ENCODE measurements around the gene RBM34. TPM values are rescaled to one million over a fixed set of nuclear protein-coding genes. Genes with fewer than 3 reads are reported as not detected.

Gene RBM34
- total RNA-seq, 4 donors from 2014 or later, result 38.7 to 60.0 (median 46.1) TPM

DNA sequence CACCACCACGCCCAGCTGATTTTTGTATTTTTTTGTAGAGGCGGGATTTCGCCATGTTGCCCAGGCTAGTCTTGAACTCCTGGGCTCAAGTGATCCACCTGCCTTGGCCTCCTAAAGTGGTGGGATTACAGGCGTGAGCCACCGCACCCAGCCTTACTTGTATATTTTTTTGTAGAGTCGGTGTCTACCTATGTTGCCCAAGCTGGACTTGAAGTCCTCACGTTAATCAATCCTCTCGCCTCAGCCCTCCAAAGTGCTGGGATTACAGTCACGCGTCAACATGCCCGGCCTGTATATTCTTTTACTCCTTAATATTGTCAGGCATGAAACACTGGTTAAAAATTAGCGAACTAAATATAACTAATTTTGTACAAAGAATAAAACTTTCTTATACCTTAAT, 26.9 kb downstream of the RBM34 start:
- intact Hi-C loops (cut with DNase I; ENCODE audit: low total_unique reads), result no loop called here
- TF ChIP-seq, protein P1, sequence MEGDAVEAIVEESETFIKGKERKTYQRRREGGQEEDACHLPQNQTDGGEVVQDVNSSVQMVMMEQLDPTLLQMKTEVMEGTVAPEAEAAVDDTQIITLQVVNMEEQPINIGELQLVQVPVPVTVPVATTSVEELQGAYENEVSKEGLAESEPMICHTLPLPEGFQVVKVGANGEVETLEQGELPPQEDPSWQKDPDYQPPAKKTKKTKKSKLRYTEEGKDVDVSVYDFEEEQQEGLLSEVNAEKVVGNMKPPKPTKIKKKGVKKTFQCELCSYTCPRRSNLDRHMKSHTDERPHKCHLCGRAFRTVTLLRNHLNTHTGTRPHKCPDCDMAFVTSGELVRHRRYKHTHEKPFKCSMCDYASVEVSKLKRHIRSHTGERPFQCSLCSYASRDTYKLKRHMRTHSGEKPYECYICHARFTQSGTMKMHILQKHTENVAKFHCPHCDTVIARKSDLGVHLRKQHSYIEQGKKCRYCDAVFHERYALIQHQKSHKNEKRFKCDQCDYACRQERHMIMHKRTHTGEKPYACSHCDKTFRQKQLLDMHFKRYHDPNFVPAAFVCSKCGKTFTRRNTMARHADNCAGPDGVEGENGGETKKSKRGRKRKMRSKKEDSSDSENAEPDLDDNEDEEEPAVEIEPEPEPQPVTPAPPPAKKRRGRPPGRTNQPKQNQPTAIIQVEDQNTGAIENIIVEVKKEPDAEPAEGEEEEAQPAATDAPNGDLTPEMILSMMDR (IDR thresholded peaks at IDR 0.05), result no peak
- no peak for TF ChIP-seq POLR2A (IDR thresholded peaks at IDR 0.05)
- 96 to 98% methylated on average over 12 of the region's 12 CpGs for WGBS, 2 donors
- no peak overlapping the region for H3K4me3 ChIP-seq (ENCODE audit: low read depth, poor library complexity, severe bottlenecking)
- no peak for DNase-seq (ENCODE audit: low spot score in 2 of 2)

DNA sequence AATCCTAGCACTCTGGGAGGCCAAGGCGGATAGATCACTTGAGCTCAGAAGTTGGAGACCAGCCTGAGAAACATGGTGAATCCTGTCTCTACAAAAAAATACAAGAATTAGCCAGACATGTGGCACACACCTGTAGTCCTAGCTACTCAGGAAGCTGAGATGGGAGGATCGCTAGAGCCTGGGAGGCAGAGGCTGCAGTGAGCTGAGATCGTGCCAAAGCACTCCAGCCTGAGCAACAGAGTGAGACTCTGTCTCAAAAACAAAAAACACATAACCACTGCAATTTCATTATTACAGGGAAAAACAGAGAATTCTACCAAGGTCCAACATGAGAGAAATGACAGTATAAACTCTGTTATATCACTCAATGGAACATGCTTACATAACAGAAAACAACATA, 28.0 kb downstream of the RBM34 start:
- no peak for DNase-seq (ENCODE audit: low spot score in 2 of 2)
- TF ChIP-seq, protein P1 (IDR thresholded peaks at IDR 0.05), result no peak
- no peak for TF ChIP-seq POLR2A (IDR thresholded peaks at IDR 0.05)
- no peak overlapping the region for H3K4me3 ChIP-seq (ENCODE audit: low read depth, poor library complexity, severe bottlenecking)
- intact Hi-C loops (cut with DNase I; ENCODE audit: low total_unique reads), result no loop called here
- WGBS, 2 donors, result 66 to 71% methylated on average over 3 of the region's 3 CpGs

DNA sequence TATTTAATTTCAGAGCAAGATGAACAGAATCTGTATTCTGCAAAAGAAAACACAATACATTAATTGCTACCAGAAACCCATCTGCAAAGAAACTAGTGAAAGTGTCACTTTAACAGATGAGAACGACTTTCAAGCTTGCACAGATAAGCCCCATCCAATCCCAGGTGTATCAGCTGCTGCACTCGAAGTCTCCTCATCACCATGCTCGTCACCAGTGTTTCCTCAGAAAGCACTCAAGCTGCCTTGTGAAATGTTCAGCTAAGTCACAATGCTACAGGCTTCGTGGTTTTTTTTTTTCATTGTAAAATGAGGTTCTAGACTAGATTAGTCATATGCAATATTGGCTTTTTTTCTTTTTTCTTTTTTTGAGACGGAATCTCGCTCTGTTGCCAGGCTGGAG, 29.1 kb downstream of the RBM34 start:
- no peak overlapping the region for H3K4me3 ChIP-seq (ENCODE audit: low read depth, poor library complexity, severe bottlenecking)
- whole genome bisulfite sequencing, 2 donors, result 80 to 89% methylated on average over 6 of the region's 6 CpGs
- TF ChIP-seq, protein P1 (IDR thresholded peaks at IDR 0.05), result no peak
- no peak for TF ChIP-seq POLR2A (IDR thresholded peaks at IDR 0.05)
- intact Hi-C loops (cut with DNase I; ENCODE audit: low total_unique reads), result no loop called here
- no peak for DNase-seq (ENCODE audit: low spot score in 2 of 2)

DNA sequence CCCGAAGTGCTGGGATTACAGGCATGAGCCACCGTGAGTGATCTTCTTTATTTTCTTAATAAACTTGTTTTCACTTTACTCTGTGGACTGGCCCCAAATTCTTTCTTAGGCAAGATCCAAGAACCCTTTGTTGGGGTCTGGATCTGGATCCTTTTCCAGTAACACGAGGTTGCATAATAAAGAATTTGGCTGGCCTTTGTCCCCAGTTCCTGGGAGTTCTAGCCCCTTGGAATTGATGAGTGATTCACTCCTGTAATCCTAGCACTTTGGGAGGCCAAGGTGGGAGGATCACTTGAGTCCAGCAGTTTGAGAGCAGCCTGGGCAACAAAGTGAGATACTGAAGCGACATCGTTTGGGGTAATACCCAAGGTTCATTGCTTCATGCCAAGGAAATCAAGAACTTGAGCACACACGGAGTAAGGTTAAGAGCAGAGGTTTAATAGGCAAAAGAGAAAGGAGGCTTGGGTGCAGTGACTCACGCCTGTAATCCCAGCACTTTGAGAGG, 30.2 kb downstream of the RBM34 start:
- intact Hi-C loops (cut with DNase I; ENCODE audit: low total_unique reads), result no loop called here
- WGBS, 2 donors, result 84 to 86% methylated on average over 7 of the region's 7 CpGs
- DNase-seq (ENCODE audit: low spot score in 2 of 2), result no peak

DNA sequence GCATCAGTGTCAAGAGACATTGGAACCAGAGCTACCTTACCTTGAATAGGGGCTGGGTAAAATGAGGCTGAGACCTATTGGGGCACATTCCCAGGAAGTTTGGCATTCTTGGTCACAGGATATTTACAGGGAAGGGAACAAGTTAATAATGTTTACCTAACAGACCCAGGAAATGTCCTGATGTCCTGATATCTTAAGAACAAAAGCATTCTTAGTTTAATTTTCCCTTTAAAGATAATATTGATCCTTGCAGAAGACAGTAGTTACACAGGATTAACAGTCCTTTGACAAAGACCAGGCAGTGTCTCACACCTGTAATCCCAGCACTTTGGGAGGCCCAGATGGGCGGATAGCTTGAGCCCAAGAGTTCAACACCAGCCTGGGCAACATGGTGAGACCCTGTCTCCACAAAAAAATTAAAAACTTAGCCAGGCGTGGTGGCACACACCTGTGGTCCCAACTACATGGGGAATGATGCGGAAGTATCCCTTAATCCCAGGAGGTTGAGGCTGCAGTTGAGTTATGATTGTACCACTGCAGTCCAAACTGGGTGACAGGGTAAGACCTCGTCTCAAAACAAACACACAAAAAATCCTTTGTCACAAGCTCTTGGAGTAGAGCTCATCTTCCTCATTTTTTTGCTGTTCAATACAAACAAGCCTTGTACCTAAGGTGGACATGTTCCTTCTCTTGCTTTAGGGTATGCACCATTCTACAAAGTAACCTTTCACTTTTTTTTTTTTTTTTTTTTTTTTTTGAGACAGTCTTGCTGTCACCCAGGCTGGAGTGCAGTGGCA, 31.1 kb downstream of the RBM34 start:
- H3K4me3 ChIP-seq (ENCODE audit: low read depth, poor library complexity, severe bottlenecking), result no peak overlapping the region
- 85 to 94% methylated on average over 4 of the region's 4 CpGs for WGBS, 2 donors
- intact Hi-C loops (cut with DNase I; ENCODE audit: low total_unique reads), result no loop called here
- DNase-seq (ENCODE audit: low spot score in 2 of 2), result no peak
- TF ChIP-seq POLR2A (IDR thresholded peaks at IDR 0.05), result no peak
- TF ChIP-seq, protein P1 (IDR thresholded peaks at IDR 0.05), result no peak

More for the DNA sequence above, 30.2 kb downstream of the RBM34 start:
- TF ChIP-seq, protein P1 (IDR thresholded peaks at IDR 0.05), result no peak
- no peak for TF ChIP-seq POLR2A (IDR thresholded peaks at IDR 0.05)
- no peak overlapping the region for H3K4me3 ChIP-seq (ENCODE audit: low read depth, poor library complexity, severe bottlenecking)

Data from lower leg skin (tissue), 4 donors.